22Rv1 (cell line): ENCODE results near the gene CD58.

ENCODE experiments used
- CTCF ChIP-seq: fragments of 450-650 bp; IDR thresholded peaks from 2 replicates; pipeline ENCODE4 v1.5.1; 2017; ENCODE audit warnings: mild to moderate bottlenecking
- ZFX ChIP-seq: fragments of 450-650 bp; IDR thresholded peaks from 2 replicates; pipeline ENCODE4 v1.6.1; 2017; ENCODE audit warnings: antibody characterized with exemption, borderline replicate concordance

DNA sequence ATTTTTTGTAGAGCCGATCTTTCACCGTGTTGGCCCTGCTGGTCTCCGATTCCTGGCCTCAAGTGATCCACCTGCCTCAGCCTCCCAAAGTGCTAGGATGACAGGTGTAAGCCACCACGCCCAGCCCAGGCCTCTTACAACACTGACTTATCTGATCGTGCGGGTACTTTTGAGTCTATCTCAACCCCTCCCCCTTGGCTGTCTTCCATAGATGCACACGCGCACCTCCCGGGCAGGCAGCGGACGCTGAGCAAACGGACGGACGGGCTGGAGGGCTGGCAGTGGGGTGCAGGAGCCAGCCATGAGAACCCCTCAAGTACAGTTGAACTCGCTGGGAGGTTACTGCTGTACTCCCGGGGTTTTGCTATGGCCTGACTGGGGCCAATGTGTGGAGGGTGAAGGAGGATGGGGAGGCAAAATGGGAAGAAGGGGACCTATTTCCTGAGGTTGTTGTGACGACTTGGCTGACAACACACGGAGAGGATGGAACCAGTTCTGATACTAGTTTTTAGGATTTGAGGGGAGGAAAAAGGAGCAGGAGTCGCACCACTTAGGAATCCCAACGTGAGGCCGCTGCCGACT, 959 bp downstream of the CD58 start:
- TF ChIP-seq CTCF (no peak), ZFX (no peak)
